SK-N-SH treated with all-trans-retinoic acid at 6 μM for 48 hours (cell line): ENCODE measurements around the gene CDC20.

Source experiments
- GLIS3 ChIP-seq: fragments of 250-450 bp; sonication (Bioruptor Pico); IDR thresholded peaks from 2 replicates; pipeline ENCODE4 v1.5.0; 2020; ENCODE audit warnings: mild to moderate bottlenecking, moderate library complexity
- ZC3H10 ChIP-seq: fragments of 250-450 bp; sonication (Bioruptor Pico); IDR thresholded peaks from 2 replicates; pipeline ENCODE4 v1.5.1; 2021; ENCODE audit warnings: mild to moderate bottlenecking, moderate library complexity
- ZFP30 ChIP-seq: fragments of 450-650 bp; formaldehyde crosslinking; IDR thresholded peaks from 2 replicates; pipeline ENCODE4 v1.5.0; 2022; ENCODE audit warnings: mild to moderate bottlenecking, moderate library complexity
- ZNF70 ChIP-seq: fragments of 450-650 bp; formaldehyde crosslinking; IDR thresholded peaks from 2 replicates; pipeline ENCODE4 v1.5.0; 2020; ENCODE audit warnings: mild to moderate bottlenecking, moderate library complexity

DNA sequence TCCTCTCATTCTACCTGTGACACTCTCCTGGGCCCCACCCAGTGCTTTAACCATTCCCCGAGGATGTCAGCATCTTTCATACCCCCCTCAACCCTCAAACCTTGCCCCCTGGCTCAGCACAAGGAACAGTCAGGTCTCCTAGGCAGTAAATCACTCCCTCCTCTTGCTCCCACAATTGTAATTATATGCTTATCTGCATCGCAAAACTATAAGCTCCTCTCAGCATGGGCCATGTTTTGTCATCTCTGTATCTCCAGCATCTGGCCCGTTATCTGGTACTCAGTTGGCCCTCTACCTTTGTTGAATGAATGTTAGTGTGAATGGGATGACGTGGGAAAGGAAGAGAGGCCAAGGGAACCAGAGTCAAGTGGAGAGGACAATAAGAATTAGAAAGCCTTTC lies 11.8 kb downstream of the CDC20 start:
- TF ChIP-seq ZNF70 (CRISPR knock-in tag) = no peak
- no peak for TF ChIP-seq ZFP30 (CRISPR knock-in tag)
- no peak for TF ChIP-seq ZC3H10 (CRISPR knock-in tag)
- no peak for TF ChIP-seq GLIS3 (CRISPR knock-in tag)
